HG03139 (cell line): Measurements from ENCODE around the gene LRRC8D.
"Not testable (repeated sequence)": the region's sequence is repeated elsewhere in the genome, so short reads cannot be mapped to it uniquely, and the experiment has no call there.

Experiments used
- ATAC-seq: cut with Tn5 transposase; IDR thresholded peaks from one replicate; pipeline ENCODE4 v1.9.1; 2021; ENCODE audit not compliant: unreplicated experiment

Gene LRRC8D

DNA sequence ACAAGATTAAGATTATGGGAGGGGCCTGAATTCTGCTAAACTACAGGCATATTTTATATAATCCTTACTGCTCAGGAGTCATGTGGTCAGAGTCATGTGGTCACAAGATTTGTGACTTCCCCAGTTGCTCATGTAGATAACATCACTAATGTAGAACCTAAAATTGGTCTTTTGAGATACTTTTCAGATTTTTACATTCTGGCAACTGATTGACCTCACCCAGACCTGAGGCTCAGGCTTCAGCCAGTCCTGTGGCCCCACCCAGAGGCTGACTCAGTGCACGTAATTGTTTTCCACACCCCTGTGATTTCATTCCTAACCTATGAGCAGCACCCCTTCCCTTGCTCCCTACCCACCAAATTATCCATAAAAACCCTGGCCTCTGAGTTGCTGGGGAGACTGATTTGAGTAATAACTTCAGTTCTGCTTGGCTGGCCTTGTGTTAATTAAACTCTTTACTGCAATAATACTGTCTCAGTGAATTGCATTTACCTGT lies 132.3 kb downstream of the LRRC8D start:
- peak; percentile 51 for ATAC-seq

DNA sequence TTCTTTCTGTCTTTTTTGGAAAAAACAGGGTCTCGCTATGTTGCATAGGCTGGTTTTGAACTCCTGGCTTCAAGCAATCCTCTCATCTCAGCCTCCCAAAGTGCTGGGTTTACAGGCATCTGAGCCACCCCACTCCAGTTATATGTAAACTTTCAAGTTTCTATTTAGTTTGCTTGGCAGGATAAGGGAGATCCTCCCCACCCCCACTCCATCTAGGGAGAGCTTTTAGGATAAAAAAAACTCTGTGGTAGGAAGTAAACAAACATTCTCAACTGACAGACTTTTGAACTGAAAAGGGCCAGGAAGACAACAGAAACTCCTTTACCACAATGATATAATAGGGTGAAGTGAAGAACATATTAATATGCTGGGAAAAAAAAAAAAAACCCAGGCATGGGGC lies 133.1 kb downstream of the LRRC8D start:
- no peak for ATAC-seq

DNA sequence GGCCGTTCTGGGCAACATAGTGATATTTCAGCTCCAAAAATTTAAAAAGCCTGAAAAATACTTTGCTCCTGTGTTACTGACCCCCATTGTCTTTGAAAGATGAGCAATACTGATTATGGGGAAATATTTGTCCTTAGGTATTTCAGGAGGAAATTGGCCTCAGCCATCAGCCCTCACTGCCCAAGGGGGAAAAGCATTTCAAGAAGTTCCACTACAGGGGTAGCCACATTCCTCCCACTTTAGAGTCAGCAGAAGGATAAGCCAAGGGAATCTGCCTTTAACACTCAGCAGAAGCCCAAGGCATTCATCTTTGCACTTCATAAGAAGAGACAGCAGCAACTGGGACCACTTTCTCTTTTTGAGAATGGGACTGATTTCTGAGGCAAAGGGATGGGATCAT lies 133.6 kb downstream of the LRRC8D start:
- ATAC-seq: no peak

DNA sequence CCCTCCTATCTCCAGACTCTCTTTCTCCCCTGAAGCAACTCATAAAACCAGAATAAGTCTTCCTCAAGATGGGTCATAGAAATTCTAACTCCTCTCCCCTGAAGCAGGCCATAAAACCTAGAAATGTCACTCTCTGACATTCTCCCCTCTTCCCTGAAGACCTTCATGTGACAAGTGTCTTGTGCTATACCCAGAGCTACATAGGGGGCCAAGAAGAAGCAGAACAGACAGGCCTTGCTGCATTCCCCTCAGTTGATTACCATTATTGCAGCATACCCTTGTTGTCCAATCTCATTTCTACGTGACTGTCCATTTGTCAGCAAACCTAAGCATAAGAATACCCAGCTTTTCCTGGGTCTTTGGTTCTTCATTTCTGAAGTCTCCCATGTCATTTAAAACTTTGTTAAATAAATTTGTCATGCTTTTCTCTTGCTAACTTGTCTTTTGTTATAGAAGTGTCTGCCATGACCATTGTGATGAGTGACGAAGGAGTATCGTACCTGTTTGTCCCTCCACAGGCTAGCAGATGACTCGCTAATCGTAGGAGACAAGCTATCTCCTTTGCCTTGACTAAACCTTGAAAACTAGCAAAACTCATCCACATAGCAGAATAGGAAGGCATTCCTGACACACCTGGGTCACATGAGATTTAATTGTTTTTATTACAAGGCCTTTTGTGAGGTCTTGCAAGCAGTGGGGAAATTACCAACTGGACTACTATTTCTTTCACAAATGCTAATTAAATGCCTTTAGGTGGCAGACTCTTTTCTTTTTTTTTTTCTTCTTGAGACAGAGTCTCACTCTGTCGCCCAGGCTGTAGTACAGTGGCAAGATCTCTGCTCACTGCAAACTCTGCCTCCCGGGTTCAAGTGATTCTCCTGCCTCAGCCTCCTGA lies 134.7 kb downstream of the LRRC8D start:
- ATAC-seq: no peak

DNA sequence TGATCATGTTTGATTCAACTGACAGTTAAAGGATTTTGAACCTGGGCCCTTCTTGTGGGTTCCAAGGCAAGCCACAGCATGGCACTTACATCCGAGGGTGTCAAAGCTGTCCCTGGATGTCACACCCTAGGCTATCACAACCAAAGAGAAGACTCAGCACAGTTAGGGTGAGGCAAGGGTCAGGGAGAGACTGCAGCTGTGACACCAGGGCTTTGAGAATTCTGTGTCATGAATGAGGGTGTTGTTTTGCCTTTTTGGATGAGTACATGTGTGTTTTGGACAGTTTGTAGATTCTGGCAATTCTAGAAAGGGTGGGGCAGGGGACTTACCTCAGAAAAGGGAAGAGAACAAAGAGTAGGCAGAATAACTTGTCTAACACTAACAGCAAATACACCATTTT lies 136.3 kb downstream of the LRRC8D start:
- no peak for ATAC-seq

DNA sequence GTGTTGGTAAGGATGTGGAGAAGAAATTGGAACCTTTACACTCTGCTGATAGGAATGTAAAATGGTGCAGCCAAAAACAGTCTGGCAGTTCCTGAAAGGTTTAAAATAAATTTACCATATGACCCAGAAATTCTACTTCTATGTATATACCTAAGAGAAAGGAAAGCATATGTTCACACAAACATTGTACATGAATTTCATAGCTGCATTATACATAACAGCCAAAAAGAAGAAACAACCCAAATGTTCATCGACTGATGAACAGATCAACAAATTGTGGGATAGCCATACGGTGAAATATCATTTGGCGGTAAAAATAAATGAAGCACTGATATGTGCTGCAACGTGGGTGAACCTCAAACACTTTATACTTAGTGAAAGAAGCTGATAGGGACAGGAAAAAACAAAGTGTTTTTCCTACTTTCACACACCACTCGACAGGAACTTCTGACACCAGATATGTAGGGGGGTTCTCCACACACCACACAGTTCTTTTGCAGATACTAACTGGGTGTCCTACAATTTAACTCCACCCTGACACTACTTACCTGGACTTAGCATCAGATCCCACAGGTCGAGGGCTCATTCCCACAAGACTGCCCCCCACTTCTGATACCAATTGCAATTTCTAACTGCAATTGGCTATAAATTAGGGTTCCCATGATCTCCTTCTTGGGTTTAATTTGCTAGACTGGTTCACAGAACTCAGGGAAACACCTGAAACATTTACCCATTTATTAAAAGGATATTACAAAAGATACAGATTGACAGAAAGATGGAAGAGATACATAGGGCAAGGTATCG lies 138.2 kb downstream of the LRRC8D start:
- no peak for ATAC-seq

DNA sequence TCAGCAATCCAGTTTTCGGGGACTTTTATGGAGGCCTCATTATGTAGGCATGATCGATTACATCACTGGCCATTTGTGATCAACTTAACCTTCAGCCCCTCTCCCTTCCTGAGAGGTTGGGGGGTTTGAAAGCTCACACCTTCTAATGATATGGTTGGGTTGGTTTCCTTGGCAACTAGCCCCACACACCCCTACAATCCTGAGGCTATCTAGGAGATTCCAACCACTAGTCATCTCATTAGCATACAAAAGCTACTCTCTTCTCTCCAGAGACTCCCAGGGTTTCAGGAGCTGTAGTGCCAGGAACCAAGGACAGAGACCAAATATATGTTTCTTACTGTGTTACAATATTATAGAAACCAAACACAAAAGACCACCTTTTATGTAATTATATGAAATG lies 138.9 kb downstream of the LRRC8D start:
- no peak for ATAC-seq

DNA sequence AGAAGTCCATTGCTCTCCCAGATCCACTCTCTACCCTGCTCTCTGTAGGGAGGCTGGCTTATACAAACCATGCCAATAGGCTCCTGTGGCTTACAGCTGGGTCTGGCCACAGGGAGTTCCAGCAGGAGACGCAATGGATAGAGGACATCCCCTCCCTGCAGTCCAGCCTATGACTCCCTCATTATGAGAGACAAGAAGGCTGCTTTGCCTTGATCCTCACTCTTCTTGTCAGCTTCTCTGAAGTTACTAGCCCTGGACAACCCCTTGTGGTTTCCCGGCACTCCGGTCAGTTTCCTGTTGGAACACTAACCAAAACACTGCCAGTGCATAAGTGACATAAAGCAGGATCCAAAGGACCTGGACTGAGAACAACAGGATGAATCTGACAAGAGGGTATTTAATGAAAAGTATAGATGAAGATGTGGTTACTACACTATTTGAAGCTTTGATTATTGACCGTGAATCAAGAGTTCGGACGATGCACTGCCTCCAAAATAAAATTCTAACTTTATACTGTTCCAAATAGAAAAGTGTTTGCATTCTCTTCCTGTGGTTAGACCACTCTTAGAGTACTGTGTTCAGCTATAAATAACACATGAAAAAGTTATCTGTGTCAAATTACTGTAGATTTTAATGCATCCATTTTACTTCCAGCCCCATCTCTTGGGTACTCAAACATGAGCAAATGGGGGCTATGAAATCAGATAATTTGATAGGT lies 141.4 kb downstream of the LRRC8D start:
- no peak for ATAC-seq

DNA sequence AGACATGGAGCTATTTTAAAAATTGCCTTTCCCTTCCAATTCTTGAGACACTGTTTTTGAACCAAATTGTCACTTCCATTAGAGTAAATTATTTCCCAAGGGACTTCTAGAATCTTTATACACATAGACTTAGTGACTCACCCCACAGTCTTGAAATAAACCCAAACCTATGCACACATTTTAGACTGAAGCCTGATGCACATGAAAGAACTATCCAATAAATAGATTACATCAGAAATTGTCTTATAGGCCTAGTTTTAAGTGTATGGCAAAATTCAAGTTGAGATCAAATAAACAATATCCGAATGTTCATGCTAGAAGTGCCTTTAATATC lies 141.9 kb downstream of the LRRC8D start:
- no peak for ATAC-seq

DNA sequence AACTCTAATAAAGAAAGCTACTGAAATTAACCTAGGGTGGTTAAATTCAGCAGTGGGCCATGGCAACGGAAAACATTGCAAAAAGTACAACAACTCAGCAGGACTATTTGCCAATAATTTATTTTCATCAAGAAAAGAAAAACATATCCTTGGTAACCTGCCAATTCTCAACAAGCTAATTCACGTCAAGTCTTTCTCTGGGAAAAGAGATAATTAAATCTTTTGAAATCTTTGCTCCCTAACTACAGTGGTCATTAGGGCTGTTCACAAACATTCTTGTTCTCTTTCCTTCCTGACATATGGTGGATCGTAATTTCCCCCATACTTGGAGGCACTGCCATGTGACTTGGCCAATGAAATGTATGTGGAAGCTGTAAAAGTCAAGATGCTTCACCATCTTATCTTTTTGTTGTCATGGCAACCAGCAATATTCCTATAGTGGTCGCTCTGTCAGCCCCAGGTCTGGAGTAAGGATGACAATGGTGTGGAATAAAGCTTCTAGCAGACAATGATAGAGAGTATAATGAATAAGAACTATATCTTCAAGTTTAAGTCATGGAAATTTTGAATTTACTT lies 144.4 kb downstream of the LRRC8D start:
- ATAC-seq: no peak

DNA sequence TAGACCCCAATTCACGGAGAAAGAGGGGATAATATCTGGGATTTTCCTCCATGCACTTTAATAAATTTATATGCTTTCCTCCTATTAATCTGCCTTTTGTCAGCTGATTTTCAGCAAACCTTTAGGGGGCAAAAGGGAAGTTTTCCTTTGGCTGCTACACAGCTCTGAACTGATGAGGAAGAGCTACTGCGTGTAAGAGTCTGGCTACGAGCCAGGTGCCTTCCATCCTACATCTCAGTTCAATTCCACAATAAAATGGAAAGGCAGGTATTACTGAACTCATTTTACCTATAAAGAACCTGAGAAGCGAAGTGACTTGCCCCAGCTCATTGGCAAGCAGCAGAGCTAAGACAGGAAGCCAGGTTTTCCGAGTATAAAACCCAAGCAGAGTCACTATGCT lies 145.8 kb downstream of the LRRC8D start:
- ATAC-seq: no peak

DNA sequence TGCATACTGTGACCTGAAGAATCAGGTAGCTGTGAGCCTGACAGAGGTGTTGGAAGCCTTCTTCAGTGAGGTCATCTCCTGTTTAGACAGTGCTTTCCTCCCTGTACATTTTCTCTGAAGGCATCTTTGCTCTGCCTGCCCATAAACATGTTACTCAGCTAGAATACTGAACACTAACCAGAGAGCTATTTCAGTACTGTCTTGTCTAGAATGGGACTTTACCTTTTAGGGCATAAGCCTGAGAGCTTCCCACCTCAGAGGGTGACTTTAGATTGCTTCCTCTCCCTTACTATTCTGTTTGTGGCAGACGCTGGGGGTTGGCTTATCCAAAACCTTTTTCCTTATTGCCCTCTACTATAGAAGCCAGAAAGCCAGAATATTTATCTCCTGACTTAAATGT lies 150.8 kb downstream of the LRRC8D start:
- ATAC-seq: no peak

DNA sequence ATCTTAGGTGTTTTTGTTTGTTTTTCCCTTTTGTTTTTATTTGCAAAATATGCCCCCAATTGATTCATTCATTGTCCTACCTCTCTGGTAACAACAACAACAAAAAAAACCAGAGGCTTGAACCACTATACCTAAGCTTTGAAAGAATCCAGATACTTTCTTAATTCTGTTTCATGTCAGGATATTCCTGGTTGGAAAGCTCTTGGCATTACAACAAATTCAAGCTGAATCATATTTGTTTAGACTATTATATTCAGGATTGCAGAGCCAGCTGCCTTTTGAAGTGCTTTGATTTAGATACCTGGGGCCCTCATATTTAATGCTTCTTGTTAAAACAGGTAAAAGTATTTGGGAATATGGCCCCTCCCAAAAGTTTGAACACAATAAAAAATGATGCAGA lies 151.2 kb downstream of the LRRC8D start:
- no peak for ATAC-seq

DNA sequence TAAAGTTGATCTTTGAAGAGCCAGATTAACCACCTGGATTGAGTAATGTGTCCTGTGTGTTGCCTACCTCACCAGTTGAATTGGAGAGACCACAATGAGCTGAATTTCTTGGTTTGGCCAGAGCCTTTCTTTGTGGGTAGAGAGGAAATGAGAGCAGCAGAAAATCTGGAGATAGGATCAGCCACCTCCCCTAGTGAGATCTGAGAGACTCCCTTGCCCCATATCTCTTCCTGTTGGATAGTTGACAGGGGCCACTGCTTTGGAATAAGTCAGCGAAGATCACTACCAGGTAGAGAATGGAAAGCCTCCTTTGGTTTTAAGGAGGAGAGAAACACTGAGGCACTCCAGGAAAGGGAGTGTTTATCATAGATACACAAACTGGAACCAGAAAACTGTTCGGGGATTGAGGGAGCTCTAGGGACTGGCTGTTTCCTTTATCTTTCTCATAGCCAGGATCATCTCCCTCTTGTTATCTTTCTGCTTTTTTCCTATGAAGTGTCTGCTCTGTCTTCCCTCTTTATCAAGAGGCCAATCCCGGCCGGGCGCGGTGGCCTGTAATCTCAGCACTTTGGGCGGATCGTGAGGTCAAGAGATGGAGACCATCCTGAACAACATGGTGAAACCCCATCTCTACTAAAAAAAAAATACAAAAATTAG lies 152.8 kb downstream of the LRRC8D start:
- ATAC-seq: no peak

DNA sequence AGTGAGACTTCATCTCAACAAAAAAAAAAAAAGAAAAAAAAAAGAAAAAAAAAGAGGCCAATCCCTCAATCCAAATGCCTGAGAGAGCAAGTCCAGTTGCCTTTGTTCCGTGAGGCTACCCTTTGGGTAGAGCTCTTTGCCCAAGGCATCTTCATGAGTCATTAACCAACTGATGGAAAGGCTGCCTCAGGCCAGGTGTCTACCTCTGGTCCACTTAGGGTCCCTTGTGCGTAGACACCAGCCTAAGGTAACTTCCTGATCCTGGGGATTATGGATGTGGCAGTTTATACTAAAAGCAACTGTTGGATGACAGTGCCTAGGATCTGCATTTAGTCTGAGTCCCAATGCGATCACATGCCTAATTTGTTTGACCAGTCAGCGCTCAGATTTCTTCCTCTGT lies 153.4 kb downstream of the LRRC8D start:
- ATAC-seq: no peak

DNA sequence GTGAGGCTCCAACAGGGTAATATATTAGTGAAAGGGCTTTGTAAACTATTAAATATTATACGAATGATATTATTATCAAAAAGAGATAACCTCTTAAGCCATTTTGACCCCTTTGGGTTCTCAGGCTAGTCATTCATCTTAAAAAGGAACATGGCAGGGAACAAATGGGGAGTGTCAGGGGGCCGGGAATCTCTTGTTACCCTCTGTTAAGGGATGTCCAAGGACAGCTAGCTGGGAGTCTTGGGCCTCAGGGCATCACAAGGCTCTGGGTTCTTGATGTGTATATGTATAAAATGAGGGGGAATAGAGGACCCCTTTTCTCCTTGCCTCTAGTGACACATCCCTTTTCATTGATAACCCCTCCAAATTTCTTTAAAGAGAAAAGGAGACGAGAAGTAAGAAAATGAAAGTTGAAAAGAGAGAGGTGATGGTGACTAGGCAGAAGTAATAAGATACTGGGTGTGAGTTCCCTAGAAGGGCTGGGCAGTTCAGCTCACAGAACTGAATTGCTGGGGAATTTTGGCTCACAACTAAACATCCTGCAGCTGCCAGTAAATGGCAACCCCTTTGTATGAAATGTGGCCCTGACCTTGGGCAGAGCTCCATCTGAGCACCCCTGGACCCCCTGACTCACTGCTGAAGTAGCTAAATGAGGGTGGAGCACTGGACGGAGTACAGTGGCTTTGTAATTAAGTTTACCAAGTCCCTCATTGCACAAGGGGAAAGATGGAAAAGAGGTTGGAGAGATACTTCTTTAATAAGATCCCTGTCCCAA lies 154.1 kb downstream of the LRRC8D start:
- no peak for ATAC-seq

DNA sequence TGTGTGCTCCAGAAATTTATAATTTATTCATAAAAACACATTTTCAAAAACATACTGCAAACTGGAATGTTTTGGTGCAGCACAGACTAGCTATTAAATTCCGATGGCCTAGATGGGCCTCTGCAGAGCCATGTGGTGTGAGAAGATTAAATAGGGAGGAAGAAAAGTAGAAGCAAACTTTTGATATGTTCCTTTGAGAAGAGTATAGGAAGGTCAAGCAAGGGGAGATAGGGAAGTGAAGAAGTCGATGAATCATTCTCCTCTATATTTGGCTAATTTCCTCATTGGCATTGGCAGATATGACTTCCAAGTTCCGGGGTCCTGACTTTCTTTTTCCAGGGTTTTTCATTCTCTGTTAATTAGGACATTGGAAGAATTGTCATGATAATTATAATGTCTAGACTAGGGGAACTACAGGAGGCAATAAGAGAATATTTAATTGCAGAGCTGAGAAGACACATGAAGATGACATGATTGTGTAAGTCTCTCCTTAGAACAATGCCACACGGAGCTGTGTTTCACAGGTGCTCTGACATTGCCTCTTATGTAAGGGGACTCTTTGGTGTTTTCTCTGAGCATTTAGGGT lies 154.8 kb downstream of the LRRC8D start:
- ATAC-seq: no peak

DNA sequence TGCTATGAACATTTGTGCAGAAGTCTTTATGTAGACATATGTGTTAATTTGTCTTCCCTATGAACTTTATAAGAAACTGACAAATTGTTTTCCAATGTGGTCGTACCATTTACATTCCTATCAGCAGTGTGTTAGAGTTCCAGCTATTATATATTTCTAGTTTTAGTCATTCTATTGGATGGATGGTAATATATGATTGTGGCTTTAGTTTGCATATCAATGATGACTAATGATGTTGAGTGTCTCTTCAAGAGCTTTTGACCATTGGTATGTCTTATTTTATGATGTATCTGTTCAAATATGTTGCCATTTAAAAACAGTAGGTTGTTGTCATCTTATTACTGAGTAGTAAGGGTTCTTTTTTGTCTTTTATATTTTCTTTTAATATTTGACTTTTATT lies 157.9 kb downstream of the LRRC8D start:
- ATAC-seq: no peak

DNA sequence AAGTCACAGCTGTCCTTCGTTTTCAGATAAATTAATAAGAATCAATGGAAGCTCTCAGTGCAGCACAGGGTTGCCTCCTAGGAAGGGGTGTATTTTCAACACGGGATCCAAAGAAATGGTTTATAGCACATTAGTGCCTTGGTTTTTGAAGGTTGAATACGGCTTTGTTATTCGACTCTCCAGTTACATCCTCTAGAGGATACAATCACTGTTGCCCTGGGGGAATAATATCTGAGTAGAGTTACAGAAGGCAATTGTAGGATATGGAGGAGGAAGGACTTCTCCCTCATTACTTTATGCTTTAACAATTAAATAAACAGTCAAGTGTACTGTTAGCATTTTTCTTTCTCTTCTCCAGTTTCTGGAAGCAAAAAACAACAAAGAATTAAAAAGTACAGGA lies 159.8 kb downstream of the LRRC8D start:
- no peak for ATAC-seq

DNA sequence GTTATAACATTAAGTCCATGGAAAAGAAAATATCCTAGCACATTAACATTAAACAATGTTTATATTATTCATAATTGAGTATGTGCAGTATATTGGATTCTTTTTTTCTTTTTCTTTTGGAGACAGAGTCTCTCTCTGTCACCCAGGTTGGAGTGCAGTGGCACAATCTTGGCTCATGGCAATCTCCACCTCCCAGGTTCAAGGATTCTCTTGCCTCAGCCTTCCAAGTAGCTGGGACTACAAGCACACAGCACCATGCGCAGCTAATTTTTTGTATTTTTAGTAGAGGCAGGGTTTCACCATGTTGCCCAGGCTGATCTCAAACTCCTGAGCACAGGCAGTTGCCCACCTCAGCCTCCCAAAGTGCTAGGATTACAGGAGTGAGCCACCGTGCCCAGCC lies 162.0 kb downstream of the LRRC8D start:
- ATAC-seq: not testable (repeated sequence)
